Measurements from ENCODE around the gene NRAP.

NRAP gene

DNA sequence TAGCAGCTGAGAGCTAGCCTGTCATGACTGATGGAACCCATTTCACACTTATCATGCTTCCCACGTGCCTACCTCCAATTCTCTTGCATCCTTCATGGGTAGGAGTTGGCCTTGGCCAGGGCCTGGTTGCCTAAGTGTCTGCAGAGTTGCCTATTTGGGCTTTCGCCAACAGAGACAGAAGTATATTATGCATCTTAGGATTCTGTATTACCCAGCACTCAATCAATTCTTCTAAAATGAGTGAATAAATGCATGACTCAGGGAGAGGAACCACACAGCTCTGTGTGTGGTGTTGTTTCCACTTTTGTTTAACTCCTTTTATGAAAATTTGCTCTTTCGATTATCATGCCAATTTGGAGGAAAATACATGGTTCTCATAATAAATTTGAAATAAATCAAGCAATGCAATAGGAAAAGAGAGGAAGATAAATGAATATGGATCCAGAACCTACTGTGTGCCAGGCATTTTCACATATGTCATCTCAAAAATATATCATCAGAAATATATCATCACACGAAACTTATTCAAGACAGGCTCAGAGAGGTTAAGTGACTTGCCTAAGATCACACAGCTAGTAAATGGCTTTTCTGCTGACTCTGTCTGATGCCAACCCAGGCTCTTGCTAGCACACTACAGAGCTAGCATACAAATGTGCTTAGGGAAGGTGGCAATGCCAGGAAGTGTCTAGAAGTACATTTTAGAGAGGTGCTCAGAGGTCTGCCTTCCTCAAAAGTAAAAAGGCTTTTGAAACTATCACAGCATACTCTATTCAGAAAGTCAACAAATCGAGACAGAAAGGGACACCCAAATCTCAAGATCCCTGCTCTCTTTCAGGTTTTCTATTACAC lies 120.5 kb downstream of the NRAP start:
- CTCF ChIA-PET = no interaction called here

GRCh38 chr10:113541549-113541927 lies 122.3 kb downstream of the NRAP start:
- no peak for DNase-seq (ENCODE audit: extremely low spot score)
- CTCF ChIA-PET = interaction anchor here (0.7 kb wide), 2 partner anchors 13 to 16 kb away, joined by 3 read pairs; no protein-coding TSS in a partner anchor
- TF ChIP-seq FOXA1 (IDR thresholded peaks at IDR 0.05) = no peak
- TF ChIP-seq BHLHE40 (IDR thresholded peaks at IDR 0.05; ENCODE audit: borderline replicate concordance) = no peak
- TF ChIP-seq SUZ12 (IDR thresholded peaks at IDR 0.05) = no peak
- no peak for TF ChIP-seq LEF1 (IDR thresholded peaks at IDR 0.05; ENCODE audit: borderline replicate concordance)
- TF ChIP-seq CTBP1 (IDR thresholded peaks at IDR 0.05; ENCODE audit: borderline replicate concordance) = no peak
- TF ChIP-seq ELF4 (IDR thresholded peaks at IDR 0.05) = no peak
- TF ChIP-seq NFRKB (IDR thresholded peaks at IDR 0.05) = no peak
- TF ChIP-seq ARNT (IDR thresholded peaks at IDR 0.05) = no peak
- TF ChIP-seq FOXM1 (IDR thresholded peaks at IDR 0.05; ENCODE audit: borderline replicate concordance) = no peak
- no peak for TF ChIP-seq L3MBTL2 (conservative IDR thresholded peaks at IDR 0.05)
- POLR2A ChIA-PET = no interaction called here

More for the DNA sequence above, 120.5 kb downstream of the NRAP start:
- DNase-seq (ENCODE audit: extremely low spot score) = no peak
- TF ChIP-seq CTBP1 (IDR thresholded peaks at IDR 0.05; ENCODE audit: borderline replicate concordance) (no peak), NFRKB (IDR thresholded peaks at IDR 0.05) (no peak), BHLHE40 (IDR thresholded peaks at IDR 0.05; ENCODE audit: borderline replicate concordance) (no peak)
- POLR2A ChIA-PET = no interaction called here

- TF ChIP-seq, protein P1, sequence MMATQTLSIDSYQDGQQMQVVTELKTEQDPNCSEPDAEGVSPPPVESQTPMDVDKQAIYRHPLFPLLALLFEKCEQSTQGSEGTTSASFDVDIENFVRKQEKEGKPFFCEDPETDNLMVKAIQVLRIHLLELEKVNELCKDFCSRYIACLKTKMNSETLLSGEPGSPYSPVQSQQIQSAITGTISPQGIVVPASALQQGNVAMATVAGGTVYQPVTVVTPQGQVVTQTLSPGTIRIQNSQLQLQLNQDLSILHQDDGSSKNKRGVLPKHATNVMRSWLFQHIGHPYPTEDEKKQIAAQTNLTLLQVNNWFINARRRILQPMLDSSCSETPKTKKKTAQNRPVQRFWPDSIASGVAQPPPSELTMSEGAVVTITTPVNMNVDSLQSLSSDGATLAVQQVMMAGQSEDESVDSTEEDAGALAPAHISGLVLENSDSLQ (IDR thresholded peaks at IDR 0.05) = no peak
- POLR2A ChIA-PET = no interaction called here
- no peak for DNase-seq (ENCODE audit: extremely low spot score)
- CTCF ChIA-PET = interaction anchor here (0.7 kb wide), 2 partner anchors 13 to 15 kb away, joined by 3 read pairs; no protein-coding TSS in a partner anchor
Observed at GRCh38 chr10:113540845-113541548, 122.8 kb downstream of the NRAP start.

GRCh38 chr10:113539789-113540188 lies 124.1 kb downstream of the NRAP start:
- ChIA-PET CTCF (interaction anchor here (0.7 kb wide), 1 partner anchor 13 kb away, joined by 3 read pairs; no protein-coding TSS in a partner anchor), POLR2A (no interaction called here)
- no peak for DNase-seq (ENCODE audit: extremely low spot score)
- TF ChIP-seq ZNF384 (IDR thresholded peaks at IDR 0.05) (no peak), SP1 (IDR thresholded peaks at IDR 0.05) (no peak), BHLHE40 (IDR thresholded peaks at IDR 0.05; ENCODE audit: borderline replicate concordance) (no peak), ELF4 (IDR thresholded peaks at IDR 0.05) (no peak), HDGF (IDR thresholded peaks at IDR 0.05; ENCODE audit: borderline replicate concordance) (no peak)
- TF ChIP-seq, protein P1 (IDR thresholded peaks at IDR 0.05) = no peak
